Breast epithelium (tissue), 4 donors: Measurements from ENCODE around the gene BAIAP2L2. TPM values are rescaled to one million over a fixed set of nuclear protein-coding genes. Genes with fewer than 3 reads are reported as not detected.

Source experiments
- DNase-seq, 2 donors: peaks; one replicate each; pipeline ENCODE4 v3.0.0-alpha.2; 2019; ENCODE audit warnings: low spot score in 2 of 2
- H3K27ac ChIP-seq, 2 donors: fragments of 200-600 bp; sonication (generic) in 1 of 2; one replicate each; pipeline ENCODE4 v1.5.1; 2016 to 2019; ENCODE audit warnings: mild to moderate bottlenecking in 1 of 2
- H3K27me3 ChIP-seq, 2 donors: fragments of 200-600 bp; sonication (generic) in 1 of 2; one replicate each; pipeline versions ENCODE4 v1.5.1 to v1.6.0; 2017 to 2019; ENCODE audit warnings: control low read depth in 1 of 2, mild to moderate bottlenecking in 1 of 2
- H3K36me3 ChIP-seq: fragments of 200-600 bp; one replicate; pipeline ENCODE4 v1.5.1; 2019
- H3K4me1 ChIP-seq, 2 donors: fragments of 200-600 bp; sonication (generic); one replicate each; pipeline ENCODE4 v1.5.1; 2016 to 2019; ENCODE audit warnings: control low read depth in 1 of 2
- H3K4me3 ChIP-seq, 3 donors: fragments of 200-600 bp; sonication (generic); 1 replicate in 2 of 3; 2 replicates in 1 of 3; pipeline ENCODE4 v1.5.1; 2016 to 2019; ENCODE audit warnings: mild to moderate bottlenecking in 3 of 3, moderate library complexity in 2 of 3
- H3K9me3 ChIP-seq, 2 donors: fragments of 200-600 bp; sonication (generic) in 1 of 2; one replicate each; pipeline ENCODE4 v1.5.1; 2016 to 2019; ENCODE audit warnings: control low read depth in 1 of 2
- POLR2A ChIP-seq: fragments of 450-650 bp; IDR thresholded peaks from one replicate; pipeline ENCODE4 v1.6.1; 2016; ENCODE audit warnings: antibody characterized with exemption, mild to moderate bottlenecking, moderate library complexity
- POLR2AphosphoS5 ChIP-seq, 3 donors: sonication (generic); formaldehyde crosslinking; IDR thresholded peaks; one replicate each; pipeline ENCODE4 v1.6.1; 2017; ENCODE audit warnings: antibody characterized with exemption in 3 of 3
- intact Hi-C: fragments of 100-400 bp; cut with DNase I; formaldehyde crosslinking; loops from one replicate; pipeline ENCODE4 v1.15.1; 2023; ENCODE audit warnings: low total_unique reads
- total RNA-seq, 3 donors: library from RNA; depleted of rRNA; stranded (reverse); fragments of >200 nt; gene quantifications; one replicate each; pipeline ENCODE4 v1.1.0, GENCODE V29; 2016
- TF ChIP-seq, protein P1 (sequence below), 3 donors: fragments of 450-650 bp; IDR thresholded peaks; one replicate each; pipeline ENCODE4 v1.5.1; 2016 to 2017; ENCODE audit warnings: antibody characterized with exemption in 3 of 3, mild to moderate bottlenecking in 3 of 3, moderate library complexity in 3 of 3

Gene BAIAP2L2
- total RNA-seq, 3 donors from 2014 or later, result 0.80 to 1.3 (median 1.0) TPM

DNA sequence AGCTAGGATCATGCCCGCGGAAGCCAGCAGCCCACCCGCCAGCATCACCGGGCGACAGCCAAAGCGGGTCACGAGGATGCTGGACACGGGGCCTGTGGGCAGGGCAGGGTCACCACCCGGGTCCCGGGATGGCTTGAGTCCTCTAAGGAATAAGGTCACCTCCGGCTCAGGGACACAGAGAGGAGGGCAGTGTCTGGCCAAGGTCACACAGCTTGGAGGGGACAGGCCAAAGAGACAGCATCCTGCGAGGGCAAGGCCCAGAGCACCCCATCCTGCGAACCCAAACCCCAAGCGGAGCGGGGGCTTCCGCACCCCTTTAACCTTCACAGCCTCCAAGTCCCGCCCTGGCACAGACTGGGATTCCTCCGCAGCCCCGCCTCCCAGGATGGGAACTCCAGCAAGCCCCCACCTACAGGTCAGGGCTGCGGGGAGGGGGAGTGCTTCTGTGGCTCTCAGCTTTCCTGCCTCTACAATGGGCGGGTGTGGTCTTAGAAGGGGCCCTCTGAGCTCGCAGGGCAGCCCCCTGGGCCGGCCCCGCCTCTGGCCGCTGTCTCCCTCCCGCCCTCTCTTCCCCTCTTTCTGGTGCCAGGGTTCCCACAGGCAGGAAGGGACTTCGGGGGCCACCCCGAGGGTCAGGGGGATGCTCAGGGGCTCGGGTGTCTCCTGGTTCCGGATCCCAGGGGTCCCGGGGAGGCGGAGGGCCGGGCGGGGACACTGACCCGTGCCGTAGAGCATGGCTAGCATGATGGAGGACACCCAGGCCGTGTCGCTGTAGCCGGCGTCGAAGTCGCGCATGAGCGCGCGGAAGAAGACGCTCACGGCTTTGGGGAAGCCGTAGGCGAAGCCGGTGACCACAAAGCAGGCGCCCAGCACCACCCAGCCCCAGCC lies 28.3 kb downstream of the BAIAP2L2 start:
- peak overlapping the region; percentile 37 to 76 (median 51) for H3K4me3 ChIP-seq

GRCh38 chr22:38081636-38081940 lies 28.9 kb downstream of the BAIAP2L2 start:
- Histone ChIP-seq H3K27ac (no peak overlapping the region), H3K4me1 (peaks cover 4 to 14% of the 10 kb centered on the region in 2 donors), H3K9me3 (no peaks in the 10 kb centered on the region), H3K4me3 (peak overlapping the region; percentile 37 to 76 (median 51)), H3K36me3 (no peaks in the 10 kb centered on the region), H3K27me3 (peaks cover 3 to 13% of the 10 kb centered on the region in 2 donors)
- TF ChIP-seq, protein P1, sequence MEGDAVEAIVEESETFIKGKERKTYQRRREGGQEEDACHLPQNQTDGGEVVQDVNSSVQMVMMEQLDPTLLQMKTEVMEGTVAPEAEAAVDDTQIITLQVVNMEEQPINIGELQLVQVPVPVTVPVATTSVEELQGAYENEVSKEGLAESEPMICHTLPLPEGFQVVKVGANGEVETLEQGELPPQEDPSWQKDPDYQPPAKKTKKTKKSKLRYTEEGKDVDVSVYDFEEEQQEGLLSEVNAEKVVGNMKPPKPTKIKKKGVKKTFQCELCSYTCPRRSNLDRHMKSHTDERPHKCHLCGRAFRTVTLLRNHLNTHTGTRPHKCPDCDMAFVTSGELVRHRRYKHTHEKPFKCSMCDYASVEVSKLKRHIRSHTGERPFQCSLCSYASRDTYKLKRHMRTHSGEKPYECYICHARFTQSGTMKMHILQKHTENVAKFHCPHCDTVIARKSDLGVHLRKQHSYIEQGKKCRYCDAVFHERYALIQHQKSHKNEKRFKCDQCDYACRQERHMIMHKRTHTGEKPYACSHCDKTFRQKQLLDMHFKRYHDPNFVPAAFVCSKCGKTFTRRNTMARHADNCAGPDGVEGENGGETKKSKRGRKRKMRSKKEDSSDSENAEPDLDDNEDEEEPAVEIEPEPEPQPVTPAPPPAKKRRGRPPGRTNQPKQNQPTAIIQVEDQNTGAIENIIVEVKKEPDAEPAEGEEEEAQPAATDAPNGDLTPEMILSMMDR (IDR thresholded peaks at IDR 0.05), result no peak
- no peak for TF ChIP-seq POLR2AphosphoS5 (IDR thresholded peaks at IDR 0.05)
- TF ChIP-seq POLR2A, result no peak
- intact Hi-C loops, result no loop called here
- DNase-seq, result no peak

More for the DNA sequence above, 28.3 kb downstream of the BAIAP2L2 start:
- intact Hi-C loops, result no loop called here
- Histone ChIP-seq H3K27me3 (peaks cover 3 to 13% of the 10 kb centered on the region in 2 donors), H3K36me3 (no peaks in the 10 kb centered on the region), H3K27ac (no peak overlapping the region), H3K4me1 (peaks cover 4 to 14% of the 10 kb centered on the region in 2 donors), H3K9me3 (no peaks in the 10 kb centered on the region)
- no peak for TF ChIP-seq POLR2AphosphoS5 (IDR thresholded peaks at IDR 0.05)
- no peak for TF ChIP-seq POLR2A
- TF ChIP-seq, protein P1 (IDR thresholded peaks at IDR 0.05), result no peak
- no peak for DNase-seq

- no peaks in the 10 kb centered on the region for H3K9me3 ChIP-seq
- H3K27me3 ChIP-seq, result peaks cover 3 to 13% of the 10 kb centered on the region in 2 donors
- intact Hi-C loops, result no loop called here
- TF ChIP-seq, protein P1 (IDR thresholded peaks at IDR 0.05), result no peak
- TF ChIP-seq POLR2A (no peak), POLR2AphosphoS5 (IDR thresholded peaks at IDR 0.05) (no peak)
- no peak overlapping the region for H3K27ac ChIP-seq
- peak overlapping the region; percentile 37 to 76 (median 51) for H3K4me3 ChIP-seq
- DNase-seq, result no peak
- peaks cover 4 to 14% of the 10 kb centered on the region in 2 donors for H3K4me1 ChIP-seq
- no peaks in the 10 kb centered on the region for H3K36me3 ChIP-seq
Observed at GRCh38 chr22:38080850-38081635, 29.4 kb downstream of the BAIAP2L2 start.

- intact Hi-C loops, result no loop called here
- DNase-seq, result no peak
- Histone ChIP-seq H3K4me1 (peaks cover 4 to 14% of the 10 kb centered on the region in 2 donors), H3K27ac (no peak overlapping the region), H3K4me3 (peak overlapping the region in 2 of 3 donors; percentile 51 to 76), H3K9me3 (no peaks in the 10 kb centered on the region), H3K36me3 (no peaks in the 10 kb centered on the region), H3K27me3 (peaks cover 3 to 13% of the 10 kb centered on the region in 2 donors)
- TF ChIP-seq POLR2AphosphoS5 (IDR thresholded peaks at IDR 0.05) (no peak), POLR2A (no peak)
- TF ChIP-seq, protein P1 (IDR thresholded peaks at IDR 0.05), result no peak
Observed at GRCh38 chr22:38080474-38080849, 30.0 kb downstream of the BAIAP2L2 start.
